ENCODE data around the gene ULBP1.
"Not testable (repeated sequence)": the region's sequence is repeated elsewhere in the genome, so short reads cannot be mapped to it uniquely, and the experiment has no call there.

Gene ULBP1

DNA sequence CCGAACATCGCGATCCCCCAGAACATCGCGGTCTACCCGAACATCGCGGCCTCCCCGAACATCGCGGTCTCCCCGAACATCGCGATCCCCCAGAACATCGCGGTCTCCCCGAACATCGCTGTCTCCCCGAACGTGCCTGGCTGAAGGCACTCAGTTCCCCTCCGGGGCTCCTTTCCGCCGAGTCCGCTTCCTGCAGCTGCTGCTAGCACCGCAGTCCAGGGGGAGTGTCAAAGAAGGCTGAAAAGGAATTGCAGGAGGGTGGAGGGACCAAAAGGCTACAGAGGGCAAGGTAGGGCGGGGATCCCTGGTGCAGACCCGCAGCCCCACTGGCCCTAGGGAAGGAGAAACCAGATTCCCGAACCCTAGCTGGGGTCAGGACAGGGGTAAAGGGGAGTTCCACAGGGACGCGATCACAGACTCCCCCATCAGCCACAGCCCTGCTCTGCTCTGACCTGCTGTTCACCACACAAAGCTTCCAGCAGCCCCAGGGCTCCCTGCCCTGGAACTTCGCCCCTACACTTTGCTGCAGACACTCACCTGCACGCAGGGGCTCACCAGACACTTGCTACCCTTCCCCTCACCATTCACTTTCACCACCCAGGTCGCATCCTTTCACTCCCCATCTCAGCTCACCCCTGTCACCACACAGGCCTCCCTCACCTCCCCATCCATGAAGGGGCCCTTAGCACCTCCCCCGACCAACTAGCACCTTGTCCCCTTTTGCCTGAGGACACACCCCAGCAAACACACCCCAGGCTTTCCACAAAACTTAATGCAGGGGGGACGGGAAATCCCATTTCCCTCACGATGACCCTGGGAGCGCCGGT is 1.7 kb downstream of the ULBP1 start:
- H3K9me3 ChIP-seq (ENCODE audit: insufficient read depth, low read length): no peaks in the 10 kb centered on the region
- no peak overlapping the region for H3K9ac ChIP-seq (ENCODE audit: low read length)
- no peaks in the 10 kb centered on the region for H3K9me2 ChIP-seq (replicated peaks; ENCODE audit: insufficient read depth, low read length)
- no peaks in the 10 kb centered on the region for H3F3A ChIP-seq (ENCODE audit: insufficient read depth)
- no peaks in the 10 kb centered on the region for H3K36me3 ChIP-seq (ENCODE audit: low read length)
- TF ChIP-seq, protein P1, sequence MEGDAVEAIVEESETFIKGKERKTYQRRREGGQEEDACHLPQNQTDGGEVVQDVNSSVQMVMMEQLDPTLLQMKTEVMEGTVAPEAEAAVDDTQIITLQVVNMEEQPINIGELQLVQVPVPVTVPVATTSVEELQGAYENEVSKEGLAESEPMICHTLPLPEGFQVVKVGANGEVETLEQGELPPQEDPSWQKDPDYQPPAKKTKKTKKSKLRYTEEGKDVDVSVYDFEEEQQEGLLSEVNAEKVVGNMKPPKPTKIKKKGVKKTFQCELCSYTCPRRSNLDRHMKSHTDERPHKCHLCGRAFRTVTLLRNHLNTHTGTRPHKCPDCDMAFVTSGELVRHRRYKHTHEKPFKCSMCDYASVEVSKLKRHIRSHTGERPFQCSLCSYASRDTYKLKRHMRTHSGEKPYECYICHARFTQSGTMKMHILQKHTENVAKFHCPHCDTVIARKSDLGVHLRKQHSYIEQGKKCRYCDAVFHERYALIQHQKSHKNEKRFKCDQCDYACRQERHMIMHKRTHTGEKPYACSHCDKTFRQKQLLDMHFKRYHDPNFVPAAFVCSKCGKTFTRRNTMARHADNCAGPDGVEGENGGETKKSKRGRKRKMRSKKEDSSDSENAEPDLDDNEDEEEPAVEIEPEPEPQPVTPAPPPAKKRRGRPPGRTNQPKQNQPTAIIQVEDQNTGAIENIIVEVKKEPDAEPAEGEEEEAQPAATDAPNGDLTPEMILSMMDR (IDR thresholded peaks at IDR 0.05; ENCODE audit: insufficient read depth, low read length, poor library complexity, severe bottlenecking): no peak
- no peak for TF ChIP-seq EZH2phosphoT487 (conservative IDR thresholded peaks at IDR 0.05; ENCODE audit: low read length)
- no peak overlapping the region for H3K4me2 ChIP-seq (ENCODE audit: low read depth, low read length, poor library complexity, severe bottlenecking)
- H3K27ac ChIP-seq (ENCODE audit: low read depth, low read length): no peak overlapping the region
- H4K20me1 ChIP-seq (ENCODE audit: low read depth, low read length): no peaks in the 10 kb centered on the region
- no peak overlapping the region for H2AFZ ChIP-seq (ENCODE audit: low read depth, low read length, severe bottlenecking)
- no peak overlapping the region for H3K4me3 ChIP-seq (ENCODE audit: insufficient read depth, low read length, poor library complexity, severe bottlenecking)
- H3K27me3 ChIP-seq (ENCODE audit: low read length): no peaks in the 10 kb centered on the region
- H3K79me2 ChIP-seq (ENCODE audit: insufficient read depth, low read length): no peaks in the 10 kb centered on the region

DNA sequence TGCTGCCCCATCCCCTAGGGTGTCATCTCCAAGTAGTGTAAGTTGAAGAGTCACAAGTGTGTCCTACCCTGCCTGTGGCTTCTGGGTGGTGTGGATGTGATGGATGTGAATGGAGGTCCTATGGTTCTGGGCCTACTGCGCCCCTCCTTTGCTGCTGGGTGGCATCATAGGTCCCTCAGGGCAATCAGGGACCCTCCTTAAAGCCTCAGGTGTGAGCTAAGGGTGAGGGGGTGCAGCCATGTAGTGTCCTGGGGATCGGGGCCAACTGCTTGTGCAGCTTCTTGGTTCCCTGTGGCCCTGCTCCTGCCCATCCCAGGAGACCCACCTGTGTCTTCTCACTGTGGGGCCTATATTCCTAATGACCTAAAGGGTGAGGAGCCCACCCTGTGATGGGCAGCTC is 2.6 kb downstream of the ULBP1 start:
- not testable (repeated sequence) for H3K27me3 ChIP-seq (ENCODE audit: low read length); H2AFZ ChIP-seq (ENCODE audit: low read depth, low read length, severe bottlenecking); H3K27ac ChIP-seq (ENCODE audit: low read depth, low read length); H3K9ac ChIP-seq (ENCODE audit: low read length); H3K4me2 ChIP-seq (ENCODE audit: low read depth, low read length, poor library complexity, severe bottlenecking); H3K79me2 ChIP-seq (ENCODE audit: insufficient read depth, low read length); H4K20me1 ChIP-seq (ENCODE audit: low read depth, low read length); H3K36me3 ChIP-seq (ENCODE audit: low read length); H3K4me3 ChIP-seq (ENCODE audit: insufficient read depth, low read length, poor library complexity, severe bottlenecking); H3F3A ChIP-seq (ENCODE audit: insufficient read depth); H3K9me2 ChIP-seq (replicated peaks; ENCODE audit: insufficient read depth, low read length); H3K9me3 ChIP-seq (ENCODE audit: insufficient read depth, low read length)

DNA sequence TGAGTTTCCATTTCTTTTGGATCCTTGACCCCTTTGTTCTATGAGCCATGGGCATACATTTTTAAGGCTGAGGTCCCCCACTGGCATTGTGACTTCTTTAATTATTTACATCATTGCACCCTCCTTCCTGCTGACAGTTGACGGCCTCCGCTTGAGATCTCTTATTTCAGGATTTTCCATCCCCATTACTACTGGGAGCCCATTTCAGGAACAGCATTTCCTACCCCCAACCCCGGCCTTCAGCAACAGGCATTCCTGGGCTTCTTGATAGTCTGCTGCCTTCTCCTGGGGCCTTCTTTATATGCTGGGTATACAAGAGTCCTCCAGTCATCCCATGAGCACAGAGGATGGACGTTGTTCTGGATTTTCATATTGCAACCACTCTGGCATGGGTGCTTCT is 3.8 kb downstream of the ULBP1 start:
- Histone ChIP-seq H3K36me3 (ENCODE audit: low read length) (no peaks in the 10 kb centered on the region), H3K4me2 (ENCODE audit: low read depth, low read length, poor library complexity, severe bottlenecking) (no peak overlapping the region), H3K9me2 (replicated peaks; ENCODE audit: insufficient read depth, low read length) (no peaks in the 10 kb centered on the region), H3K9ac (ENCODE audit: low read length) (no peak overlapping the region), H3K79me2 (ENCODE audit: insufficient read depth, low read length) (no peaks in the 10 kb centered on the region), H3F3A (ENCODE audit: insufficient read depth) (no peaks in the 10 kb centered on the region), H4K20me1 (ENCODE audit: low read depth, low read length) (no peaks in the 10 kb centered on the region), H3K4me3 (ENCODE audit: insufficient read depth, low read length, poor library complexity, severe bottlenecking) (no peak overlapping the region), H3K9me3 (ENCODE audit: insufficient read depth, low read length) (no peaks in the 10 kb centered on the region), H2AFZ (ENCODE audit: low read depth, low read length, severe bottlenecking) (no peak overlapping the region), H3K27ac (ENCODE audit: low read depth, low read length) (no peak overlapping the region), H3K27me3 (ENCODE audit: low read length) (no peaks in the 10 kb centered on the region)
- TF ChIP-seq, protein P1 (IDR thresholded peaks at IDR 0.05; ENCODE audit: insufficient read depth, low read length, poor library complexity, severe bottlenecking): no peak
- TF ChIP-seq EZH2phosphoT487 (conservative IDR thresholded peaks at IDR 0.05; ENCODE audit: low read length): no peak

DNA sequence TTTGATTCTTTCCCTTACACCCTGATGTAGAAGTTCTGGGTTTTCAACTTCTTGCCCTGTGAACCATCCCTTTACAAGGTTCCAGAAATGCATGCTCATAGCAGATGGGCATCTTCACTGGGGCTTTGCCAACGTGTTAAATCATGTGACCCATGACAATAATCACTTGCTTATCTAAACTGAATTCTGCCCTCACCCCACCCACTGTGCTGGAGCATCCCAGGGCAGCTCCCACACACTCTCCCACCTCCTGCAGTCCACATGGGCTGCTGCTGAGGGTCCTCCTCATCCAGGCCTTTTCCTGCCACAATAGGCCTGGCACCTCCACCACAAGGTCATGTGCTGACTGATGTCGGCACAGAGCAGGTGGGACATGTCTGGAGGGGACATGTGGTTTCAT is 4.3 kb downstream of the ULBP1 start:
- H3K36me3 ChIP-seq (ENCODE audit: low read length); H3K9me3 ChIP-seq (ENCODE audit: insufficient read depth, low read length); H3K9ac ChIP-seq (ENCODE audit: low read length); H3K27ac ChIP-seq (ENCODE audit: low read depth, low read length); H3F3A ChIP-seq (ENCODE audit: insufficient read depth); H2AFZ ChIP-seq (ENCODE audit: low read depth, low read length, severe bottlenecking); H3K4me2 ChIP-seq (ENCODE audit: low read depth, low read length, poor library complexity, severe bottlenecking); H3K27me3 ChIP-seq (ENCODE audit: low read length); H4K20me1 ChIP-seq (ENCODE audit: low read depth, low read length); H3K79me2 ChIP-seq (ENCODE audit: insufficient read depth, low read length); H3K9me2 ChIP-seq (replicated peaks; ENCODE audit: insufficient read depth, low read length); H3K4me3 ChIP-seq (ENCODE audit: insufficient read depth, low read length, poor library complexity, severe bottlenecking): not testable (repeated sequence)

DNA sequence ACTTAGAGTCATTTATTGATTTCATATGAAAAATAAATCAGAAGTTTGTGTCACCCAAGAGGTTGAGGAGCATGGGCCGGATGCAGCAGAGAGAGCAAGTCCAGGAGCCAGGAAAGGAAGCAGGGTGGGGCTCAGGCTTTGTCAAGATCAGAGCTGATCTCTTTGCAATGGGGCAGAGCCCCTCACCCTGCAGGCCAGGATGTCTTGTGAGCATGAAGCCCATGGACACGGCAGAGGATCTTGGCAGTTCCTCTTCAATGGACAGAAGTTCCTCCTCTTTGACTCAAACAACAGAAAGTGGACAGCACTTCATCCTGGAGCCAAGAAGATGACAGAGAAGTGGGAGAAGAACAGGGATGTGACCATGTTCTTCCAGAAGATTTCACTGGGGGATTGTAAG is 5.2 kb downstream of the ULBP1 start:
- H3K4me2 ChIP-seq (ENCODE audit: low read depth, low read length, poor library complexity, severe bottlenecking); H3K9me3 ChIP-seq (ENCODE audit: insufficient read depth, low read length); H3K27ac ChIP-seq (ENCODE audit: low read depth, low read length); H3K4me3 ChIP-seq (ENCODE audit: insufficient read depth, low read length, poor library complexity, severe bottlenecking); H3K9me2 ChIP-seq (replicated peaks; ENCODE audit: insufficient read depth, low read length); H3K79me2 ChIP-seq (ENCODE audit: insufficient read depth, low read length); H3K9ac ChIP-seq (ENCODE audit: low read length); H3K27me3 ChIP-seq (ENCODE audit: low read length); H2AFZ ChIP-seq (ENCODE audit: low read depth, low read length, severe bottlenecking); H3F3A ChIP-seq (ENCODE audit: insufficient read depth); H4K20me1 ChIP-seq (ENCODE audit: low read depth, low read length); H3K36me3 ChIP-seq (ENCODE audit: low read length): not testable (repeated sequence)
